ENCODE results near the gene RRAGD.
A peak's percentile ranks its signal among the peaks of the same experiment; 100 is the strongest.

Gene RRAGD

DNA sequence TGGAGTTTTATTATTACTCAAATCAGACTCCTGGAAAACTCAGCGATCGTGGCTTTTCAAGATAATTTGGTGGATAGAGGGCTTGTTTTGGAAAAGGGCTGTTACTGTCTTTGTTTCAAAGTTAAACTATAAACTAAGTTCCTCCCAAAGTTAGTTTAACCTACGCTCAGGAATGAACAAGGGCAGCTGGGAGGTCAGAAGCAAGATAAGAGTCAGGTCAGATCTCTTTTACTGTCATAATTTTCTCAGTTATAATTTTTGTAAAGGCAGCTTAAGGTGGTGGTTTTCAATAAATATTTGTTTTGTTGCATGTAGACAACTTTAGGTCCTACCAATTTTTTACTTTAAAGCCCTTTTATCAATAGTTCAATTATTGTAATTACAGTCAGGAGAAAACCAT, 87.8 kb downstream of the RRAGD start:
- no peak overlapping the region for H2AFZ ChIP-seq (ENCODE audit: low read depth, low read length, severe bottlenecking)
- H3K79me2 ChIP-seq (ENCODE audit: insufficient read depth, low read length): peaks cover 4% of the 10 kb centered on the region; the same call in 1 of the 2 replicates
- no peak for TF ChIP-seq CTCF (IDR thresholded peaks at IDR 0.05; ENCODE audit: insufficient read depth, low read length, poor library complexity, severe bottlenecking)
- no peak for TF ChIP-seq EZH2phosphoT487 (conservative IDR thresholded peaks at IDR 0.05; ENCODE audit: low read length)
- no peaks in the 10 kb centered on the region for H3K9me2 ChIP-seq (replicated peaks; ENCODE audit: insufficient read depth, low read length)
- no peaks in the 10 kb centered on the region for H3K27me3 ChIP-seq (ENCODE audit: low read length)
- no peak overlapping the region for H3K27ac ChIP-seq (ENCODE audit: low read depth, low read length)
- H3F3A ChIP-seq (ENCODE audit: insufficient read depth): peaks cover 81% of the 10 kb centered on the region
- peaks cover 38% of the 10 kb centered on the region for H3K36me3 ChIP-seq (ENCODE audit: low read length)
- H3K9me3 ChIP-seq (ENCODE audit: insufficient read depth, low read length): no peaks in the 10 kb centered on the region
- no peak overlapping the region for H3K9ac ChIP-seq (ENCODE audit: low read length)
- no peak overlapping the region for H3K4me2 ChIP-seq (ENCODE audit: low read depth, low read length, poor library complexity, severe bottlenecking)
- peaks cover 11% of the 10 kb centered on the region; the same call in 1 of the 2 replicates for H4K20me1 ChIP-seq (ENCODE audit: low read depth, low read length)
- H3K4me3 ChIP-seq (ENCODE audit: insufficient read depth, low read length, poor library complexity, severe bottlenecking): no peak overlapping the region

DNA sequence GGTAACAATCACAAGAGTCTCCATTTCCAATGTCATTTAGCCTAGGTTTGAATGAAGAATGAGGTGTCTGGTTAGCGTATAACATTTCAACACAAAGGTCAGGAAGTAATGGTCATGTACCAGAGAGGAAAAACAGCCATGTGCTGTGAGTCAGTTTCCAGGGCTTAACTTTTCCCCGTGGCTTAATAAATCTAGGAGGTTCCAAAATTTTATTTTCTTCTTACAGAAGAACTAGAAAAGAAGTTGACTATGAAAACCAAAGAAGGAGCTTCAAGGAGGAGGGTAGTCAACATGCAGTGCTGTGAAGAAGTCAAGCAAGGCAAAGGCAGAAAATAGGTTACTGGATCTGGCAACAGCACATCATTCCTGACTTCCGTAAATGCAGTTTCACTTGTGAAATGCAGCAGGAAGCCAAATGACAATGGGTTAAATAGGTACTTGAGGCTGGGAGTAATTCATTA, 88.5 kb downstream of the RRAGD start:
- Histone ChIP-seq H3K9me3 (ENCODE audit: insufficient read depth, low read length) (no peaks in the 10 kb centered on the region), H2AFZ (ENCODE audit: low read depth, low read length, severe bottlenecking) (no peak overlapping the region), H3K79me2 (ENCODE audit: insufficient read depth, low read length) (peaks cover 4% of the 10 kb centered on the region; the same call in 1 of the 2 replicates), H3K27ac (ENCODE audit: low read depth, low read length) (peak overlapping the region; percentile 2; the same call in 1 of the 2 replicates), H4K20me1 (ENCODE audit: low read depth, low read length) (0 out of 2 replicates have a peak, but pooled peaks cover 7% of the 10 kb centered on the region), H3K4me3 (ENCODE audit: insufficient read depth, low read length, poor library complexity, severe bottlenecking) (no peak overlapping the region), H3K9ac (ENCODE audit: low read length) (no peak overlapping the region), H3F3A (ENCODE audit: insufficient read depth) (peaks cover 74% of the 10 kb centered on the region), H3K27me3 (ENCODE audit: low read length) (no peaks in the 10 kb centered on the region), H3K4me2 (ENCODE audit: low read depth, low read length, poor library complexity, severe bottlenecking) (no peak overlapping the region), H3K36me3 (ENCODE audit: low read length) (peaks cover 31% of the 10 kb centered on the region), H3K9me2 (replicated peaks; ENCODE audit: insufficient read depth, low read length) (no peaks in the 10 kb centered on the region)
- no peak for TF ChIP-seq CTCF (IDR thresholded peaks at IDR 0.05; ENCODE audit: insufficient read depth, low read length, poor library complexity, severe bottlenecking)
- TF ChIP-seq EZH2phosphoT487 (conservative IDR thresholded peaks at IDR 0.05; ENCODE audit: low read length): no peak

DNA sequence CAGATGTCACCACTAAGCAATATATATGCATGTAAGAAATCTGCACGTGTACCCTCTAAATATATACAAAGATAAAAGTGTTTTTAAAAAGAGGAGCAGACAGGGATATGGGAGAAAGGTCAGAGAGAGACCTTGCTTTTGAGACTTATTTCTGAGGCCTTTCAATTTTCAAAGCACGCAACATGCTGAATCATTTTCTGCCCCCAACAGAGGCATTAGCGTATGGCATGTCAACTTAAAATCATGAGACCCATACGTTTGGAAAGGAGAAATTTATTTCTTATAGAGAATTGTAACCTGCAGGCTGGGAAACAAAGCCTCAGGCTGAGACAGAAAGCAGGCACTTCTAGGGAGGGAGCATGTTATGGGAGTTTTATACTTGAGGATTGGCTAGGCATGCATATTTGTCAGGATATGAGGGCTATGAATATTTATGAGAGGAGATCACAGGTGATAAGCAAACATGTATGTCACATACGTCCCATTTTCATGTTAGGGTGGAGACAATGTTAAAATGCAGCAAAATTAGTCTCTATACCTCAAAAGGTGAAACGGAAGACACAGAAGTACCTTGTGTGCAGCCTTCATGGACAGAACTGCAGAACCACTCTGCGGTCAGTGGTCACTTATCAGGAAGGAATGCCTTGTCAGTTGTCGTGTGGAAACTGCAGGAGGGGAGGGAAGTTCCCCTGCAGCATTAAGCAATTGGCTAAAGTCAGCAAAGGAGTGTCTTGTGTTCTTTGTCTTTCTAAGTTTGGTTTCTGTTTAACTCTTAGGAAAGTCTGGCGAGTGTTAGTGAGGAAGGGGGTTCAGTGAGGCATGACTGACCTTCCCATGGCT, 90.7 kb downstream of the RRAGD start:
- Histone ChIP-seq H3K79me2 (ENCODE audit: insufficient read depth, low read length) (peaks cover 4% of the 10 kb centered on the region; the same call in 1 of the 2 replicates), H3K4me3 (ENCODE audit: insufficient read depth, low read length, poor library complexity, severe bottlenecking) (no peak overlapping the region), H3F3A (ENCODE audit: insufficient read depth) (peaks cover 52% of the 10 kb centered on the region), H3K9me3 (ENCODE audit: insufficient read depth, low read length) (no peaks in the 10 kb centered on the region), H2AFZ (ENCODE audit: low read depth, low read length, severe bottlenecking) (no peak overlapping the region), H3K27ac (ENCODE audit: low read depth, low read length) (no peak overlapping the region), H3K36me3 (ENCODE audit: low read length) (peaks cover 9% of the 10 kb centered on the region), H3K27me3 (ENCODE audit: low read length) (no peaks in the 10 kb centered on the region), H3K9me2 (replicated peaks; ENCODE audit: insufficient read depth, low read length) (no peaks in the 10 kb centered on the region), H3K4me2 (ENCODE audit: low read depth, low read length, poor library complexity, severe bottlenecking) (no peak overlapping the region), H3K9ac (ENCODE audit: low read length) (no peak overlapping the region), H4K20me1 (ENCODE audit: low read depth, low read length) (0 out of 2 replicates have a peak, but pooled peaks cover under 1% of the 10 kb centered on the region)
- no peak for TF ChIP-seq EZH2phosphoT487 (conservative IDR thresholded peaks at IDR 0.05; ENCODE audit: low read length)
- no peak for TF ChIP-seq CTCF (IDR thresholded peaks at IDR 0.05; ENCODE audit: insufficient read depth, low read length, poor library complexity, severe bottlenecking)
